Measurements from ENCODE around the gene GRK5.

- no peak for TF ChIP-seq CTCF (IDR thresholded peaks at IDR 0.05; ENCODE audit: low read depth, low read length)
- no peak for TF ChIP-seq EZH2phosphoT487 (IDR thresholded peaks at IDR 0.05; ENCODE audit: low read depth)
Measured at GRCh38 chr10:119347181-119347974, 140.0 kb downstream of the GRK5 start.

Measured in OCI-LY3 (cell line).